Superior temporal gyrus (tissue), 1 donor: ENCODE data around the gene CHRND.
A peak's percentile ranks its signal among the peaks of the same experiment; 100 is the strongest.
"Not testable (repeated sequence)": the region's sequence is repeated elsewhere in the genome, so short reads cannot be mapped to it uniquely, and the experiment has no call there.

Experiments
- DNase-seq: peaks from one replicate; pipeline ENCODE4 v3.0.0-alpha.2; 2016; ENCODE audit errors: extremely low spot score

The CHRND gene

DNA sequence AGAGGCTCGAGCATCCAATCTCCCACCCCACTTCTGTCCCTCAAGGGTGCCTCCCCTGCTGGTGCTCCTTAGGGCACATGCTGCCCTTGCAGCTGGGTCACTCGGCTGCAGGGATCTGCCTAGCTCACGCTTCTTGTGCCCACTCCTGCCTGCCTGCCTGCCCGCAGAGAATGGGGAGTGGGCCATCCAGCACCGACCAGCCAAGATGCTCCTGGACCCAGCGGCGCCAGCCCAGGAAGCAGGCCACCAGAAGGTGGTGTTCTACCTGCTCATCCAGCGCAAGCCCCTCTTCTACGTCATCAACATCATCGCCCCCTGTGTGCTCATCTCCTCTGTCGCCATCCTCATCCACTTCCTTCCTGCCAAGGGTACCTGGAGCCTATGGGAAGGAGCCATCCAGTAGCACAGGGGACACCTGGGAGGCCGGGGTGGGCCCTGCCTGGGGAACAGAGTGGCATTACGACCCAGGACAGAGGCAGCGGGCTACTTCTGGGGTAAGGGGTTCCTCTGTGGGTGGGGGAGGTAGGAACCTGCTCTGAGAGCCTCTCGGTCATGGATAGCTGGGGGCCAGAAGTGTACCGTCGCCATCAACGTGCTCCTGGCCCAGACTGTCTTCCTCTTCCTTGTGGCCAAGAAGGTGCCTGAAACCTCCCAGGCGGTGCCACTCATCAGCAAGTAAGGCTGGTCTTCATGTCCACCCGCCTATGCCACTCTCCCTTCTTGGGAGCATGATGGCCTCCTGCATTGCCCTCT lies 16.9 kb downstream of the CHRND start:
- no peak for DNase-seq

DNA sequence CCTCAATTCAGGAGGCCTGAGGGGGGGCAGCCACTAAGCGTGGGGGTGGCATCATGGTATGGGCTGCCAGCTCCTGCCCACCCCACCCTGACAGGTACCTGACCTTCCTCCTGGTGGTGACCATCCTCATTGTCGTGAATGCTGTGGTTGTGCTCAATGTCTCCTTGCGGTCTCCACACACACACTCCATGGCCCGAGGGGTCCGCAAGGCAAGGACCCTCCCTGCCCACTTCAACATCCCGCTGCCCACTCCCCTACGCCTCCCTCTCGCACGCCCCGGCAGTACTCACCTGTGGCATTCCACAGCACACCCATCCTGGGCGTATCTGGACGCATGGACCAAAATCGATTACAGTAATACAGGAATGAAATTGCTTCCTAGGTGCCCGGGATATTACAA lies 17.5 kb downstream of the CHRND start:
- DNase-seq: no peak

DNA sequence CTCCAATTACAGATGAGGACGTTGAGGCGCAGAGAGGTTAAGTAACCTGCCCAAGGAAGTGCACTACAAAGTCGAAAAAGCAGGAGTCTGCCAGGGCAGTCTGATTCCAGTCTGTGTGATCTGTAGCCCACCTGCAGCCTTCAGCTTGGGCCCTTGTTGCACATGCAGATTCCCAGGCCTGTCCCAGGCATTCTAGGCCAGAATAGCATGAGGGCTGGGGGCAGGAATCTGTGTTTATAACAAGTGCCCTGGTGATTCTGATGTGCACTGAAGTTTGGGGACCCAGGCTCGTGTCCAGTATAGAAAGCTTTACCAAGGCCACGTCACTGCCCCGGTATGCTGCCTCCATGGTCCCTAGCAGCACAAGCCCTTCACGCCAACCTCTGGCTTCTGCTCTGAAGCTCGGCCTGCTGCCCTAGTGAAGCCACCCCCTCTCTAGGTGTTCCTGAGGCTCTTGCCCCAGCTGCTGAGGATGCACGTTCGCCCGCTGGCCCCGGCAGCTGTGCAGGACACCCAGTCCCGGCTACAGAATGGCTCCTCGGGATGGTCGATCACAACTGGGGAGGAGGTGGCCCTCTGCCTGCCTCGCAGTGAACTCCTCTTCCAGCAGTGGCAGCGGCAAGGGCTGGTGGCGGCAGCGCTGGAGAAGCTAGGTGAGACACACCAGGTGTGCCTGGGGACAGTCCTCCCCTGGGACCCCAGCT lies 18.1 kb downstream of the CHRND start:
- DNase-seq: no peak

DNA sequence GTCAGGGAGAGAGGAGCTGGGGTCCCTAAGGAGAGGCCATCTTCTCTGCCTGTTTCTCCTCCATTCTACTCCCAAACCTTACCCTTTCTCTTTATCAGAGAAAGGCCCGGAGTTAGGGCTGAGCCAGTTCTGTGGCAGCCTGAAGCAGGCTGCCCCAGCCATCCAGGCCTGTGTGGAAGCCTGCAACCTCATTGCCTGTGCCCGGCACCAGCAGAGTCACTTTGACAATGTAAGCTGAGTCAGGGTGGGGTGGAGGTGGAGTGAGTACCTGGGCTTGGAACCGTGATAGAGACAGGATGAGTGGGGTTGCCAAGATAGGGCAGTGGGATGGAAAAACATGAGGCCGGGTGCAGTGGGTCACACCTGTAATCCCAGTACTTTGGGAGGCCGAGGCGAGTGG lies 18.7 kb downstream of the CHRND start:
- DNase-seq: no peak

DNA sequence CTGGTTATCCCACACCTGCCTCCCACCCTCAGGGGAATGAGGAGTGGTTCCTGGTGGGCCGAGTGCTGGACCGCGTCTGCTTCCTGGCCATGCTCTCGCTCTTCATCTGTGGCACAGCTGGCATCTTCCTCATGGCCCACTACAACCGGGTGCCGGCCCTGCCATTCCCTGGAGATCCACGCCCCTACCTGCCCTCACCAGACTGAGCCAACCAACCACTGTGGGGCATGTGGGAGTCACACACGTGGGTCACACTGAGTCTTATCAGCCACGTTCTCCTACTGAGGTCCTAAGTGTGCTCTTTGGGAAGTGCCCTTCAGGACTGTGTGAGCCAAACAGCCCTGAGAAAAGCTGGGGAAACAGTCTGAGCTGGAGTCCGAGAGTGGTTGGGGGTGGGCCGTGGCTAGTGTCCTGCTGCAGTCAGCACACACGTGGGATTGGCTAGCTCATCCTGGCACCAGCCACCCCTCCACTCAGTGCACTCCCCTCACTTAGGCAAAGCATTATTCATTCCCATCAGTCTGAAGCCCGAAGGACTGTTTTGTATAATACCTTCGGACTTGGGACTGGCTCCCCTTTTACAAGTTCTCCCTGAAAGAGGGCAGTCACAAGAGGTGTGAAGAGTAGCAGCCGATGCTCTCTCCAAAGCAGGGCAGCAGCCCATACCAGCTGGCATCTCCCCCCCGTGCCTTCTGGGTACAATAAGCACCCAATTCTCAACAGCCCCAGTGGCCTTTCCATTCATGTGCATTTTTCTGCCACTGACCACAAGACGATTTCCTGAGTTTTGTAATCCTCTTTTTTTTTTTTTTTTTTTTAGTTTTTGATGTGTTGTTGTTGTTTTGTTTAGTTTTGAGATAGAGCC lies 19.8 kb downstream of the CHRND start:
- no peak for DNase-seq

DNA sequence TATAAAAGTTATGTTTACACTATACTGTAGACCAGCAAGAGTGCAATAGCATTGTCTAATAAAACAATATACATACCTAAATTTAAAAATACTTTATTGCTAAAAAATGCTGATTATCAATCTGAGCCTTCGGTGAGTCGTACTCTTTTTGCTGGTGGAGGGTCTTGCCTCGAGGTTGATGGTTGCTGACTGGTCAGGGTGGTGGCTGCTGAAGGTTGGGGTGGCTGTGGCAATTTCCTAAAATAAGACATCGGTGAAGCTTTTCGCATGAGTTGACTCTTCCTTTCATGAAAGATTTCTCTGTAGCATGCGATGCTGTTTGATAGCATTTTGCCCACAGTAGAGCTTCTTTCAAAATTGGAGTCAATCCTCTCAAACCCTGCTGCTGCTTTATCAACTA lies 22.0 kb downstream of the CHRND start:
- no peak for DNase-seq

DNA sequence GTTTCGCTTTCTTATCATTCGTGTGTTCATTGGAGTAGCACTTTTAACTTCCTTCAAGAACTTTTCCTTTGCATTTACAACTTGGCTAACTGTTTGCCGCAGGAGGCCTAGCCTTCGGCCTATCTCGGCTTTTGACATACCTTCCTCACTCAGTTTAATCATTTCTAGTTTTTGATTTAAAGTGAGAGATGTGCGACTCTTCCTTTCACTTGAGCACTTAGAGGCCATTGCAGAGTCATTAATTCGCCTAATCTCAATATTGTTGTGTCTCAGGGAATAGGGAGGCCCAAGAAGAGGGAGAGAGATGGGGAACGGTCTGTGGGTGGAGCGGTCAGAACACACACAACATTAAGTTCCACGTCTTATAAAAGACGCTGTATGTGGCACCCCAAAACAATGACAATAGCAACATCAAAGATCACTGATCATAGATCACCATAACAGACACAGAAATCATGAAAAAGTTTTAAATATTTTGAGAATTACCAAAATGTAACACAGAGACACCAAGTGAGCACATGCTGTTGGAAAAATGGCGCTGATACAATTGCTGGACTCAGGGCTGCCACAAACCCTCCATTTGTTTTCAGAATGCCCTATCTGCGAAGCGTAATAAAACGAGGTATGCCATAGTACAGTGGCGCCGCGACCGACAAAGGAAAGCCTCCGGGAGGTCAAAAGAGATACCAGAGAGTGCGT lies 23.8 kb downstream of the CHRND start:
- DNase-seq: no peak

DNA sequence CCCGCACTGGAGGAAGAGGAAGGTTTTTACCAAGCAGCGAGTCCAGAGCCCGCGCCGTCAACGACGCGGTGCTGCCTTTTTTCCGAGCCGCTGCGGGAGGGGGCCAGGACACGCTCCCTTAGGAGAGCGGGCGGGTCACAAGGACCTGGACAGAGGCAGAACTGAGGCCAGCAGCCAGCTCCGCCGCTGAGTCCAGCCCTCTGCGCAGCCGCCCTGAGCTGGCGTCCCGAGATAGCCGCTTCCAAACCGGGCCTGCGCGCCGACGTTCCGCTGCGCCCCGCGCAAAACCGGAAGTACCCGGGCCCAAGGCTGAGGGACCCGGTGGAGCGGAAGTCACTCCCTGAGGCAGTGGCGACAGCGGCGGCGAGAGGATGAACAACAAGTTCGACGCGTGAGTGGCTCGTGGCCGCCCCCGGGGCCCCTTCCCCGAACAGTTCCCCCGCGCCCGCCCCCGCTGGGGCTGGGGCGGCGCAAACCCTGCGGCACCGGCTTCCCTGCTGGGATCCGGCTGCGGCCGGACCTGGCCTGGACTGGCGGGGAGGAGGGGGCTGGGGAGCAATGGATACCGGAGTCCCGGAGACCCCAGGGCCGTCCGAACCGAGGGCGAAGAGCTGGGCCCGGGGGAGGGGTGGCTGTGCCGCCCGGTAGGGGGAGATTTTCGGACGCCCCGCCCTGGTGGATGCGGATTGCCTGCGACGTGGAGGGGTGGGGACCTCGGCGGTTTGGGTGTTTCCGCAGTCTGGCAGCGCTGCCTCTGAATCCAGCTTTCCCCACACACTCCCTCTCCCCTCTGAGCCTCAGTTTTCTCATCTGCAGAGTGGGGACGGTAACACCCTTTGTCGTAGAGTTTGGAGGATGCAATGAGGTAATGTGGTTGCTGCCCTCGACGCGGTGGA lies 24.6 kb downstream of the CHRND start, which contains the start of the genes EIF4E2 and TIGD1:
TSS of gene EIF4E2 (plus strand) at position 336 of the 896 bp plus-strand sequence. CDS start at position 372, 36 bp downstream.
TSS of gene TIGD1 (minus strand) at position 204 of the 896 bp plus-strand sequence. CDS start 675 bp downstream, outside the sequence.
- peak; percentile 95 for DNase-seq

DNA sequence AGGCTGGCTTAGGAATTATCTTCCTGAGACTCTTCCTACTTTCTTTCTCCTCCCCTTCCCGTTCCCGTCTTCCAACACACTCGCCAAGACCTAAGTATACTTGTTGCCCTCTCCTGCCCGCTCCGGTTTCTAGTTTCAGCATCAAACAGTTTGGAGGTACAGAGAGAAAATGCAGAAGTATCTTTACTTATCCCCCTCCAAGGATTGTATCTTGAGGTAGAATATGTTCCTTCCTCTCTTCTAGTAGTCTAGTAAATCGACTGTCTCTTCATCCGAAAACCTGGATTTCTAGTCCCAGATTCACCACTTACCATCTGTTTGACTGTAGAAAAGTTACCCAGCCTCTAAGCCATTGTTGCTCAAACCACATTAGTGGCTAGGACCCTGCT lies 25.3 kb downstream of the CHRND start:
- DNase-seq: no peak

DNA sequence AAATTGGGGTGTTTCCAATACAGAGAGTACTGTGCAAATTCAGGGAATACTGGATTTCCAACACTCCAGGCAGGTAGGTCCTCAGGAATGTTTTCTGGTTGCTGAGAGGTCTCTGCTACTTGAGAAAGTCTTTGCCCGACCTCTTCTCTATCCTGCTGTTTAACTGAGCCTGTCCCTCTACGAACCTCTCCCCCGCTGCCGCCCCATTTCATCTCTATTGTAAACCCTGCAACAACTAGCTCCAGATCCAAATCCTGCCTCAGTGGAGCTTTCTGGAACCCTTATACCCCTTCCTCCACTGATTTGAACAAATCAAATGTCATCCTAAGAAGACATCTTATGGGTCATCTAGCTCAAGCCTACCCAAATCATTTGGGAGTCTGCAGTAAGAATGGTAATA lies 25.8 kb downstream of the CHRND start:
- DNase-seq: no peak

DNA sequence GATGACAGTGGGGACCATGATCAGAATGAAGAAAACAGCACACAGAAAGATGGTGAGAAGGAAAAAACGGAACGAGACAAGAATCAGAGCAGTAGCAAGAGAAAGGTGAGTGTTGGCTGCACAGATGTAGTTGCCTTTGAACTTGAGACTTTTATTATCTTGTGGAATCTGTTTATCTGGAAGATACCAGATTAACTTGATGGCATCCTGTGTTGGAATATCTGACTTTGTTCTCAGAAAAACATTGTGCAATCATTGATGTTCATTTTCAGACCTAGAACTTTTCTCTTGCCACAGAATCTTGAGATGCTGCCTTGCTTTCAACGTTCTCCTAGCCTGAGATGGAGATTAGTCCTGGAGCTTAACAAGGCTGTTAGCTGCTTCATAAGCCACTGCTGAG lies 30.5 kb downstream of the CHRND start:
- DNase-seq: no peak

DNA sequence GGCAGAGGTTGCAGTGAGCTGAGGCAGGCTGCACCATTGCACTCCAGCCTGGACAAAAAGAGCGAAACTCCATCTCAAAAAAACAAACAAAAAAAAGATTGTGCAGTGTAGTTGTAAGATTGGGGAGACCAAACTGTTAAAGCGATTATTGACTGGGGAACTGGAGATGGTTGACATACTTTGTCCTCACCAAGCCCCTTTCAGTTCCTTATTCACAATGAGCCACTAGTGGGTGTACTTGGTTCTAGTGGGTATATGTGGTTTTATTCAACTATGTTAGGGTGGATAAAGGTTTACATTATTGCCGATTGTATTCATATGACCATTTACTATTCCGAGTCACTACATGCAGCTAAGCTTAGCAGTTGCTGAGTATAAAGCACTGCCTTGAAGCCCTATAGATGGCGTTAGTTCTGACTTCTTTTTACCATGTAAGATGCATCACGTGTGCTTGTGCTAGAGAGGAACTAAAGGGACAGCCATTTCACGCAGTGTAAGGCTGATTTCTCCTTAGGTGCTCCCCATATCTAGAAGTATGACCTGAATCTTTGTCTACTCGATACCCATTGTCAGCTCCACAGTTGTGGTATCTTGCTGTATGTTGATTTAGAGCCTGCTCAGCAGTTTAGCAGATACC lies 36.7 kb downstream of the CHRND start:
- no peak for DNase-seq

DNA sequence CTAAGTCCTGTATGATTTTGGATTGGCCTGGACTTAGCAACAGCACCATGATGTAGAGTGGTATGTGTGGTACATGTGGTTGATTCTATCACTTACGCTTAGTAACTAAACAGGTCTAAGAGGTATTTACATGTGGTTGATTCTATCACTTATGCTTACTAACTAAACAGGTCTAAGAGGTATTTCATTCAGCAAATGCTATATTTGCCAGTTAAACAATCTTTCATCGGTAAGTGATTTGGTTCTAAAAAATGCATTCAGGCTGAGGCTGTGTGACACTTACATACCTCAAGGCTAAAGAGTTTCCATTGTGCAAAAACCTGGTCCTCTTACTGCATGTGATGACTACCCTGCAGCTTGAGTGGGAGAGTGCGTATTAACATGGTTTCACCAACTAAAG lies 37.6 kb downstream of the CHRND start:
- DNase-seq: no peak

DNA sequence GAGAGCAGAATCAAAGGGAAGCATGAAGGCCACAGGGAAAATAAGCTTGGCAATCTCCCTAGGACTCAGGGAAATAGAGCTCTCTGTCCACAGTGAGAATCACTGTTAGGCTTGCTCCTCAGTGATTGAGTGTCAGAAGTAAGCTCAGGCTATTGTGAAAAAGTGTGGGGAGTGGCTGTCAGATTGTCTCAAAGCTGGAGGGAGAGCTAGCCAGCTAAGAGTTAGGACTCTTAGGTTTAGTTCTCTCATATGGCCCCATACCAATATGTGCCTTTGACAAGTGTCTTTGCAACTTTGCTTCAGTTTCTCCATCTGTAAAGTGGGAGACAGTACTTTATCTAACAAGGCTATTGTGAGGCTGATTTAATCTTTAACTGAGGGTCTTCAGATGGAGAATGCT lies 41.8 kb downstream of the CHRND start:
- no peak for DNase-seq

DNA sequence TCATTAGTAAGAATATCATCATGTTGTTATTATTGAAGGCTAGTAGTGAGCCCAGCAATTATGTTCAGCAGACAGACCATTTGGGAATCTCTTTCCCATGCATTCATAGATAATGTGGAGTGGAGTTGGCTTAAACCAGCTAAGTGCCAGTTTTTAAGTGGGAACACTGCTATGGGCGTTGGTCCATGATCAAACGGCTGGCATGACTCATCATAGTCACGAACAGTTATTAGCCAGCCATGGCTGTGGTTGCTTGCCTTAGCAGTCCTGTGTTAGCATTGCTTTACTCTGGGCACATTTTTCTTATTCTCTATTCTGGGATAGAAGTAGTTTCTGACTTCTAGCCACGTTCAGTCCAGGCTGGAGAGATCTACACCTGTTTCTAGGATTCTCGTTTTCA lies 42.2 kb downstream of the CHRND start:
- no peak for DNase-seq

DNA sequence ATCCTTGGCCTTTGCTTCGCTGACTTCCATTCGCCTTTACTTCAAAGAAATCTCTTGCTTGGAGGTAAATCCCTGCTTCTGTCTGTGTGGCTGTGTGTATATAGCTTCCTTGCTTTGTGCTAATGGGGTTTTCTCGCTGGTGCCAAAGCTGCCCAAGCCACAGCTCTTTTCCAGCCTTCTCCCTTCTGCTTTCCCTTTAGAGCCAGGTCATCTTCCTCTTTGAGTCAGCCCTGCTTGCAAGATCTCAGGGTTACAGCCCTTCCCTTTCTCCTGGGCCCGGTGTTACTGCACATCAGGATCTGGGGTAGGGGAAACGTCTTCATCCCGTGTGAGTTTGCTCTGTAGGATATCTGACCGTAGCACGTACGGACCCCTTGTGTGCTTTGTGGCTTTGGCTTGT lies 43.6 kb downstream of the CHRND start:
- no peak for DNase-seq

DNA sequence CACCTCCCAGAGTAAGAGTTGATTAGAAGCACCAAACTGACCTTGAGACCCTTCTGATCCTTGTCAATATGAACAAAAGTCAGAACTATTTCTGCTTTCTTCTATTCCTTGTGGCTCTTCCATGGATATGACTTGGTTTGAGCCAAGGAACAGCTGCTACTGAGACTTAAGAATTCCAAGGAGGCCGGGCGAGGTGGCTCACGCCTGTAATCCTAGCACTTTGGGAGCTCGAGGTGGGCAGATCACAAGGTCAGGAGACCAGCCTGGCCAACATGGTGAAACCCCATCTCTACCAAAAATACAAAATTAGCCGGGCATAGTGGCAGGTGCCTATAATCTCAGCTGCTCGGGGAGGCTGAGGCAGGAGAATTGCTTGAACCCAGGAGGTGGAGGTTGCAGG lies 44.5 kb downstream of the CHRND start:
- not testable (repeated sequence) for DNase-seq

DNA sequence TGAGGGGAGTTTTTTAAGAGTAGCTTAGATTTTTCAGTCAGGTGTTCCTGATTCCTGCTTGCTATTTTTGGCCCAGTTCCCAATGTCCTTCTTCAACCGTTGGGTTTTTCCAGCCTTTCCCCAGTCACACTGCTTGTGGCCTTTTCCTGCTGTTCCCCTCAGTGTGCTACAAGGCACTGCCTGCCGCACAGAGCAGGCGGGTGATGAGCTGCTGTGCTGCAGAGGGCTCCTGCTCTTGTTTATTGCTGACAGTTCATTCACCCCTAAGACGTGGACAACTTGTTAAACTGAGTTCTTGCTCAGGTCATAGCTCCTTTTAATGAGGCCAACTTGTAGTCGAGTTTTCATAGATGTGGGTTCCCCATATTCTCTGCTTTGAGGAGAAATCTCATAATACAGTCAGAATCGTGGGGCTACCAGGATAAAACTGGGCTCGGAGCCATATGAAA lies 45.1 kb downstream of the CHRND start:
- DNase-seq: peak; percentile 59

DNA sequence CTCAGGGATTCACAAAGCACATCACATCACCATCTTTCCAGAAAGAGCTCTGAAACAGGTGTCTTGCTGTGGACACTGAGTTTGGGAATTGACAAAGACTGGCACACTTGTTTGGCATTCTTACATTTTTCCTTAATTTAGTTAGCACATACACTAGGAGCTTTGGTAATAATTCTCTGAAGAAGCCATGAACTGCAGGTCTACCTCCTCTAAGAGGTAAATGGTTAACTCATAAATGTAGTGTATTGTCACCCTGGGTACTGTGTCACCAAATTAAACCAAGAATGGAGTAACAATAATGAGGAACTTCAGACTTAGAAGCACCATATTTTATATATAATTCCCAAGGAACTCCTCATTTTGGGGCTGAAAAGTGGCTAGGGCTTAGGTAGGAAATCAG lies 47.1 kb downstream of the CHRND start:
- DNase-seq: no peak
